GM12878 (cell line): ENCODE data around the gene MAST2. TPM values are rescaled to one million over a fixed set of nuclear protein-coding genes. Genes with fewer than 3 reads are reported as not detected.

ENCODE experiments used
- ATAC-seq: fragments of 200-7000 bp; cut with Tn5 transposase; 3 replicates; pipeline ENCODE4 v1.9.1; 2020; ENCODE audit warnings: mild to moderate bottlenecking, moderate library complexity
- BruUV-seq: library from RNA; stranded (reverse); fragments of 400-500 nt; replicated peaks from 2 replicates; lab custom pipeline; 2021; lab: Mats Ljungman, UMichigan
- CTCF ChIA-PET: fragments of 300-600 bp; sonication (Branson Sonifier 250); formaldehyde crosslinking; extraction: SDS; loops from one replicate; lab custom pipeline; 2021; ENCODE audit warnings: inconsistent platforms; lab: Yijun Ruan, JAX
- POLR2A ChIA-PET: fragments of 350-600 bp; formaldehyde crosslinking; extraction: SDS; loops from one replicate; lab custom pipeline; 2021; ENCODE audit warnings: inconsistent platforms; lab: Charles Lee
- RAD21 ChIA-PET: fragments of 300-600 bp; sonication (Branson Sonifier 250); formaldehyde crosslinking; loops from one replicate; lab custom pipeline; 2023; ENCODE audit warnings: antibody characterized with exemption; ENCODE audit not compliant: unreplicated experiment; lab: Charles Lee
- SMC1A ChIA-PET: fragments of 300-600 bp; sonication (Branson Sonifier 250); formaldehyde crosslinking; loops from one replicate; lab custom pipeline; 2023; ENCODE audit not compliant: unreplicated experiment, uncharacterized antibody; lab: Charles Lee
- DNase-seq: peaks from one replicate; pipeline ENCODE4 v3.0.0-alpha.2; 2011; ENCODE audit warnings: low read depth, low spot score
- FAIRE-seq: peaks from 3 replicates; lab custom pipeline; 2011; peaks lifted over from hg19 to GRCh38; lab: Jason Lieb, UNC
- H2AFZ ChIP-seq: 2 replicates; pipeline ENCODE4 v1.6.0; 2011; ENCODE audit warnings: low read depth, low read length, control low read depth; ENCODE audit not compliant: control insufficient read depth
- H3K27ac ChIP-seq: 2 replicates; pipeline ENCODE4 v1.5.1; 2011; ENCODE audit warnings: control low read depth; ENCODE audit not compliant: control insufficient read depth, insufficient read depth
- H3K27me3 ChIP-seq, 2 experiments: replicated peaks in 1 of 2; 2 replicates each; pipeline versions ENCODE4 v1.6.0 to v1.6.1; 2011; ENCODE audit warnings: low read length in 1 of 2; ENCODE audit not compliant: control insufficient read depth in 2 of 2, insufficient read depth in 2 of 2
- H3K36me3 ChIP-seq, 2 experiments: 2 replicates each; pipeline ENCODE4 v1.5.1; 2011; ENCODE audit warnings: low read length in 1 of 2; ENCODE audit not compliant: control insufficient read depth in 2 of 2, insufficient read depth in 2 of 2
- H3K4me1 ChIP-seq: 2 replicates; pipeline ENCODE4 v1.6.1; 2011; ENCODE audit warnings: mild to moderate bottlenecking, low read length, moderate library complexity, mixed read lengths; ENCODE audit not compliant: control insufficient read depth, insufficient read depth
- H3K4me2 ChIP-seq: 2 replicates; pipeline ENCODE4 v1.6.0; 2011; ENCODE audit warnings: control low read depth; ENCODE audit not compliant: control insufficient read depth, insufficient read depth
- H3K4me3 ChIP-seq: fragments of 200-600 bp; sonication (generic); 2 replicates; pipeline ENCODE4 v1.5.1; 2016
- H3K79me2 ChIP-seq: 2 replicates; pipeline ENCODE4 v1.6.0; 2011; ENCODE audit warnings: low read length; ENCODE audit not compliant: control insufficient read depth, insufficient read depth
- H3K9ac ChIP-seq: 2 replicates; pipeline ENCODE4 v1.8.0; 2011; ENCODE audit warnings: low read length, control low read depth, mixed read lengths; ENCODE audit not compliant: control insufficient read depth, insufficient read depth
- H3K9me3 ChIP-seq: replicated peaks from 3 replicates; pipeline ENCODE4 v1.5.1; 2011; ENCODE audit warnings: mild to moderate bottlenecking, low read length; ENCODE audit not compliant: control insufficient read depth, insufficient read depth
- H4K20me1 ChIP-seq: 2 replicates; pipeline ENCODE4 v1.6.0; 2011; ENCODE audit not compliant: control insufficient read depth, insufficient read depth
- BACH1 ChIP-seq: fragments of 450-650 bp; IDR thresholded peaks from 2 replicates; pipeline ENCODE4 v1.6.1; 2017; ENCODE audit warnings: mild to moderate bottlenecking, borderline replicate concordance
- MEF2B ChIP-seq: fragments of 450-650 bp; IDR thresholded peaks from 2 replicates; pipeline ENCODE4 v1.6.1; 2018; ENCODE audit warnings: mild to moderate bottlenecking, moderate library complexity; ENCODE audit not compliant: partially characterized antibody, poor library complexity, severe bottlenecking
- PAX5 ChIP-seq: IDR thresholded peaks from 2 replicates; pipeline ENCODE4 v1.6.1; 2011; ENCODE audit warnings: low read depth, low read length, borderline replicate concordance
- RFX5 ChIP-seq: IDR thresholded peaks from 2 replicates; pipeline ENCODE4 v1.6.1; 2011; ENCODE audit warnings: low read depth, low read length, improper control_type of control experiment
- TCF12 ChIP-seq: IDR thresholded peaks from 2 replicates; pipeline ENCODE4 v1.6.1; 2011; ENCODE audit warnings: low read depth, mild to moderate bottlenecking, low read length
- YBX1 ChIP-seq: fragments of 450-650 bp; IDR thresholded peaks from 2 replicates; pipeline ENCODE4 v1.6.1; 2016; ENCODE audit warnings: antibody characterized with exemption
- ZNF207 ChIP-seq: fragments of 450-650 bp; IDR thresholded peaks from 2 replicates; pipeline ENCODE4 v1.6.1; 2014; ENCODE audit warnings: antibody characterized with exemption, mild to moderate bottlenecking, borderline replicate concordance
- in situ Hi-C: fragments of 300-500 bp; cut with MboI; formaldehyde crosslinking; loops from 9 replicates; pipeline ENCODE4 v1.14.3; 2018; ENCODE audit warnings: mixed read lengths
- intact Hi-C: fragments of 100-400 bp; cut with micrococcal nuclease; formaldehyde crosslinking; loops from one replicate; pipeline ENCODE4 v1.14.2; 2022; ENCODE audit not compliant: unreplicated experiment
- polyA plus RNA-seq, 11 experiments: library from polyadenylated mRNA; depleted of rRNA in 4 of 11; unstranded in 6 of 11; stranded (reverse) in 5 of 11; fragments of >200 nt; fragmentation: Nextera tagmentation in 4 of 11; fragmentation: Illumina TruSeq in 1 of 11; extraction: Ambion mirVana in 4 of 11; extraction: Trizol in 1 of 11; gene quantifications; 1 replicate in 1 of 11; 2 replicates in 10 of 11; pipeline versions ENCODE4 v1.2.1 to v1.2.3, GENCODE V29; 2011 to 2016; ENCODE audit warnings: inconsistent platforms in 2 of 11, missing spikeins in 2 of 11, low read depth in 1 of 11
- total RNA-seq, 4 experiments: library from RNA; depleted of rRNA in 3 of 4; stranded (reverse); fragments of >200 nt in 3 of 4; fragmentation: Illumina TruSeq in 1 of 4; extraction: Trizol in 1 of 4; gene quantifications; 2 replicates each; pipeline versions ENCODE4 v1.2.1 to v1.2.3, GENCODE V29; 2013 to 2021
- TF ChIP-seq, protein P1 (sequence below): fragments of 450-650 bp; IDR thresholded peaks from 2 replicates; pipeline ENCODE4 v1.6.1; 2017; ENCODE audit warnings: low read depth, mild to moderate bottlenecking, moderate library complexity
- TF ChIP-seq, protein P2 (sequence below): fragments of 450-650 bp; IDR thresholded peaks from 2 replicates; pipeline ENCODE4 v1.6.1; 2016; ENCODE audit warnings: mild to moderate bottlenecking
- TF ChIP-seq, protein P3 (sequence below): fragments of 450-650 bp; IDR thresholded peaks from 2 replicates; pipeline ENCODE4 v1.6.1; 2016; ENCODE audit warnings: mild to moderate bottlenecking, moderate library complexity, borderline replicate concordance
- TF ChIP-seq, protein P4 (sequence below): IDR thresholded peaks from 2 replicates; pipeline ENCODE4 v1.6.1; 2012; ENCODE audit warnings: low read depth, low read length, improper control_type of control experiment
- TF ChIP-seq, protein P5 (sequence below): fragments of 150-350 bp; IDR thresholded peaks from 2 replicates; pipeline ENCODE4 v1.6.1; 2014; ENCODE audit warnings: mild to moderate bottlenecking, low read depth, low read length

MAST2 gene
- total and polyA plus RNA-seq, 10 of the 15 experiments (the other 5 are each of a cell fraction or from before 2014, with no cell fraction given): 1.0 to 28.7 (median 13.8) TPM

DNA sequence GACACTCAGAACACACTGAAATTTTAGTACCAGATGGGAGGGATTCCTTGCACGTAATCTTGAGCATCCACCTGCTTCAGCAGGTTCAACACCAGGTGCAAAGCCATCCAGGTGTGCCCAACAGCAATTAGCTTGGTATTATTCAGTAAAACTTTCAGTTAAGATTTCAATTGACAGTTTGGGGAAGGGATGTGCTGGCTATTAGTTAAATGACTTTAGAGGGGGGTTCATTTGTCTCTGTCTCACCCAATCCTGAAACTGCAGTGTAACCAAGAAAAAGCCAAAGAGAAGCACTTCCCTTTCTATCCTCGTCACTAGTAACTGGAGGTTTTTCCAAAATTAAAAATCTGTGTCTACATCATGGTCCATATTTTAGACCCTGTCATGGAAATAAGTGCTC is 238.1 kb downstream of the MAST2 start (continued):
- TF ChIP-seq, protein P1, sequence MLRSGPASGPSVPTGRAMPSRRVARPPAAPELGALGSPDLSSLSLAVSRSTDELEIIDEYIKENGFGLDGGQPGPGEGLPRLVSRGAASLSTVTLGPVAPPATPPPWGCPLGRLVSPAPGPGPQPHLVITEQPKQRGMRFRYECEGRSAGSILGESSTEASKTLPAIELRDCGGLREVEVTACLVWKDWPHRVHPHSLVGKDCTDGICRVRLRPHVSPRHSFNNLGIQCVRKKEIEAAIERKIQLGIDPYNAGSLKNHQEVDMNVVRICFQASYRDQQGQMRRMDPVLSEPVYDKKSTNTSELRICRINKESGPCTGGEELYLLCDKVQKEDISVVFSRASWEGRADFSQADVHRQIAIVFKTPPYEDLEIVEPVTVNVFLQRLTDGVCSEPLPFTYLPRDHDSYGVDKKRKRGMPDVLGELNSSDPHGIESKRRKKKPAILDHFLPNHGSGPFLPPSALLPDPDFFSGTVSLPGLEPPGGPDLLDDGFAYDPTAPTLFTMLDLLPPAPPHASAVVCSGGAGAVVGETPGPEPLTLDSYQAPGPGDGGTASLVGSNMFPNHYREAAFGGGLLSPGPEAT: no peak
- TF ChIP-seq, protein P2, sequence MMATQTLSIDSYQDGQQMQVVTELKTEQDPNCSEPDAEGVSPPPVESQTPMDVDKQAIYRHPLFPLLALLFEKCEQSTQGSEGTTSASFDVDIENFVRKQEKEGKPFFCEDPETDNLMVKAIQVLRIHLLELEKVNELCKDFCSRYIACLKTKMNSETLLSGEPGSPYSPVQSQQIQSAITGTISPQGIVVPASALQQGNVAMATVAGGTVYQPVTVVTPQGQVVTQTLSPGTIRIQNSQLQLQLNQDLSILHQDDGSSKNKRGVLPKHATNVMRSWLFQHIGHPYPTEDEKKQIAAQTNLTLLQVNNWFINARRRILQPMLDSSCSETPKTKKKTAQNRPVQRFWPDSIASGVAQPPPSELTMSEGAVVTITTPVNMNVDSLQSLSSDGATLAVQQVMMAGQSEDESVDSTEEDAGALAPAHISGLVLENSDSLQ: peak; percentile 18; the same call in 1 of the 2 replicates
- TF ChIP-seq PAX5 (0 out of 2 replicates have a peak, but pooled peaks have one; percentile 9), RFX5 (peak; percentile 84)

DNA sequence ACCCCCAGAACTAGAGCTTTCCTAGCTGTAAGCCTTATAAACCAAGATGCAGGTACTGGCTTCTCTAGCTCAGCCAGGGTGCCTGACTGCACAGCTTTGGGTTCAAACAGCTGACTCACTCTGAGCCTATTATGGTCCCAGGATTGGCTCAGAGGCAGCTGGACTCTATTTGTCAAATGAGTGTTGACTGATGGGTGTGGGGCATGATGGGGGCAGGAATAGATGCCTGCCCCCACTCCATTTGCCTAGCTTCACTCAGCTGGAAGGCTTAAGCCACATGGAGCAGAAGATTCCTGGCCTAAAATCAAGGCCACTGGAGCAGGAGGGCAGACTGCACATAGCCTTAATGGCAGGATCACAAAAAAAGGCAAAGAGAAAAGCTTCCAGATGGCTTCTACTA is 238.6 kb downstream of the MAST2 start:
- Histone ChIP-seq H3K4me1 (peaks cover 35% of the 10 kb centered on the region), H3K27me3 (no peaks in the 10 kb centered on the region), H3K27ac (peak overlapping the region; percentile 61), H3K9me3 (no peaks in the 10 kb centered on the region), H3K4me2 (peak overlapping the region; percentile 55; the same call in 1 of the 2 replicates), H3K9ac (no peak overlapping the region; the same call in 1 of the 2 replicates), H3K79me2 (no peaks in the 10 kb centered on the region), H2AFZ (no peak overlapping the region), H3K4me3 (peak overlapping the region; percentile 13; the same call in 1 of the 2 replicates), H4K20me1 (no peaks in the 10 kb centered on the region), H3K36me3 (peaks cover 3 to 5% of the 10 kb centered on the region in 2 experiments; a peak in 3 of 4 replicates)
- no TSS peak for BruUV-seq
- intact Hi-C loops (loop anchor here (2.0 kb wide), 1 partner anchor 91 kb away; the partner anchor contains the start of gene PIK3R3), in situ Hi-C loops (no loop called here)
- peak; percentile 12; the same call in 2 of the 3 replicates for ATAC-seq
- no peak for FAIRE-seq
- ChIA-PET SMC1A (interaction anchor here (0.9 to 5.3 kb wide), 14 partner anchors 11 to 356 kb away, joined by 3 to 43 read pairs (median 8); partner anchors contain the start of genes GPBP1L1, P3R3URF and PIK3R3), CTCF (interaction anchor here (1.2 to 13.2 kb wide), 10 partner anchors 10 to 182 kb away, joined by 3 to 293 read pairs (median 4); partner anchors contain the start of genes P3R3URF and TSPAN1), RAD21 (interaction anchor here (0.6 to 3.3 kb wide), 12 partner anchors 22 to 356 kb away, joined by 3 to 20 read pairs (median 4); partner anchors contain the start of genes GPBP1L1, PIK3R3 and TSPAN1), POLR2A (interaction anchor here (0.5 to 2.4 kb wide), 8 partner anchors 16 to 941 kb away, joined by 3 to 5 read pairs (median 4); no protein-coding TSS in a partner anchor)
- TF ChIP-seq, protein P3, sequence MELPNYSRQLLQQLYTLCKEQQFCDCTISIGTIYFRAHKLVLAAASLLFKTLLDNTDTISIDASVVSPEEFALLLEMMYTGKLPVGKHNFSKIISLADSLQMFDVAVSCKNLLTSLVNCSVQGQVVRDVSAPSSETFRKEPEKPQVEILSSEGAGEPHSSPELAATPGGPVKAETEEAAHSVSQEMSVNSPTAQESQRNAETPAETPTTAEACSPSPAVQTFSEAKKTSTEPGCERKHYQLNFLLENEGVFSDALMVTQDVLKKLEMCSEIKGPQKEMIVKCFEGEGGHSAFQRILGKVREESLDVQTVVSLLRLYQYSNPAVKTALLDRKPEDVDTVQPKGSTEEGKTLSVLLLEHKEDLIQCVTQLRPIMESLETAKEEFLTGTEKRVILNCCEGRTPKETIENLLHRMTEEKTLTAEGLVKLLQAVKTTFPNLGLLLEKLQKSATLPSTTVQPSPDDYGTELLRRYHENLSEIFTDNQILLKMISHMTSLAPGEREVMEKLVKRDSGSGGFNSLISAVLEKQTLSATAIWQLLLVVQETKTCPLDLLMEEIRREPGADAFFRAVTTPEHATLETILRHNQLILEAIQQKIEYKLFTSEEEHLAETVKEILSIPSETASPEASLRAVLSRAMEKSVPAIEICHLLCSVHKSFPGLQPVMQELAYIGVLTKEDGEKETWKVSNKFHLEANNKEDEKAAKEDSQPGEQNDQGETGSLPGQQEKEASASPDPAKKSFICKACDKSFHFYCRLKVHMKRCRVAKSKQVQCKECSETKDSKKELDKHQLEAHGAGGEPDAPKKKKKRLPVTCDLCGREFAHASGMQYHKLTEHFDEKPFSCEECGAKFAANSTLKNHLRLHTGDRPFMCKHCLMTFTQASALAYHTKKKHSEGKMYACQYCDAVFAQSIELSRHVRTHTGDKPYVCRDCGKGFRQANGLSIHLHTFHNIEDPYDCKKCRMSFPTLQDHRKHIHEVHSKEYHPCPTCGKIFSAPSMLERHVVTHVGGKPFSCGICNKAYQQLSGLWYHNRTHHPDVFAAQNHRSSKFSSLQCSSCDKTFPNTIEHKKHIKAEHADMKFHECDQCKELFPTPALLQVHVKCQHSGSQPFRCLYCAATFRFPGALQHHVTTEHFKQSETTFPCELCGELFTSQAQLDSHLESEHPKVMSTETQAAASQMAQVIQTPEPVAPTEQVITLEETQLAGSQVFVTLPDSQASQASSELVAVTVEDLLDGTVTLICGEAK: no peak
- TF ChIP-seq YBX1: no peak
- TF ChIP-seq MEF2B: no peak
- no peak for TF ChIP-seq TCF12
- TF ChIP-seq, protein P4, sequence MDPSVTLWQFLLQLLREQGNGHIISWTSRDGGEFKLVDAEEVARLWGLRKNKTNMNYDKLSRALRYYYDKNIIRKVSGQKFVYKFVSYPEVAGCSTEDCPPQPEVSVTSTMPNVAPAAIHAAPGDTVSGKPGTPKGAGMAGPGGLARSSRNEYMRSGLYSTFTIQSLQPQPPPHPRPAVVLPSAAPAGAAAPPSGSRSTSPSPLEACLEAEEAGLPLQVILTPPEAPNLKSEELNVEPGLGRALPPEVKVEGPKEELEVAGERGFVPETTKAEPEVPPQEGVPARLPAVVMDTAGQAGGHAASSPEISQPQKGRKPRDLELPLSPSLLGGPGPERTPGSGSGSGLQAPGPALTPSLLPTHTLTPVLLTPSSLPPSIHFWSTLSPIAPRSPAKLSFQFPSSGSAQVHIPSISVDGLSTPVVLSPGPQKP: no peak
- TF ChIP-seq, protein P5, sequence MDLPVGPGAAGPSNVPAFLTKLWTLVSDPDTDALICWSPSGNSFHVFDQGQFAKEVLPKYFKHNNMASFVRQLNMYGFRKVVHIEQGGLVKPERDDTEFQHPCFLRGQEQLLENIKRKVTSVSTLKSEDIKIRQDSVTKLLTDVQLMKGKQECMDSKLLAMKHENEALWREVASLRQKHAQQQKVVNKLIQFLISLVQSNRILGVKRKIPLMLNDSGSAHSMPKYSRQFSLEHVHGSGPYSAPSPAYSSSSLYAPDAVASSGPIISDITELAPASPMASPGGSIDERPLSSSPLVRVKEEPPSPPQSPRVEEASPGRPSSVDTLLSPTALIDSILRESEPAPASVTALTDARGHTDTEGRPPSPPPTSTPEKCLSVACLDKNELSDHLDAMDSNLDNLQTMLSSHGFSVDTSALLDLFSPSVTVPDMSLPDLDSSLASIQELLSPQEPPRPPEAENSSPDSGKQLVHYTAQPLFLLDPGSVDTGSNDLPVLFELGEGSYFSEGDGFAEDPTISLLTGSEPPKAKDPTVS: no peak
- no peak for TF ChIP-seq ZNF207
- no peak for TF ChIP-seq BACH1
- no peak for DNase-seq
